ENCODE data around the gene HEATR5A.

- TF ChIP-seq CTCF (IDR thresholded peaks at IDR 0.05 in 8 of 11, conservative IDR thresholded peaks at IDR 0.05 in 3 of 11) = no peak
- TF ChIP-seq POLR2AphosphoS5 (IDR thresholded peaks at IDR 0.05) = no peak
- no peak for TF ChIP-seq POLR2A (IDR thresholded peaks at IDR 0.05)
Observed at GRCh38 chr14:31297112-31297511, 123.2 kb downstream of the HEATR5A start.
